ENCODE results near the gene TTC23. TPM values are rescaled to one million over a fixed set of nuclear protein-coding genes. Genes with fewer than 3 reads are reported as not detected.

TTC23 gene
- total and polyA plus RNA-seq, 9 of the 15 experiments (the other 6 are each of a cell fraction or from before 2014, with no cell fraction given) = 0.41 to 4.5 (median 2.5) TPM

- TF ChIP-seq ZNF398 (CRISPR knock-in tag; IDR thresholded peaks at IDR 0.05) = no peak
- TF ChIP-seq DIDO1 (tag; IDR thresholded peaks at IDR 0.05; ENCODE audit: low read depth) = no peak
- TF ChIP-seq ZFP91 (CRISPR knock-in tag; IDR thresholded peaks at IDR 0.05) = no peak
- TF ChIP-seq RBFOX2 (IDR thresholded peaks at IDR 0.05; ENCODE audit: low read depth, low read length) = no peak
- no peak for TF ChIP-seq ZC3H11A (IDR thresholded peaks at IDR 0.05; ENCODE audit: low read depth, low read length)
- no peak for TF ChIP-seq MEF2D (tag; conservative IDR thresholded peaks at IDR 0.05; ENCODE audit: low read depth)
- no peak for TF ChIP-seq TARDBP (IDR thresholded peaks at IDR 0.05)
- no peak for TF ChIP-seq NFRKB (IDR thresholded peaks at IDR 0.05; ENCODE audit: low read depth)
- TF ChIP-seq ZNF23 (CRISPR knock-in tag; IDR thresholded peaks at IDR 0.05) = no peak
- TF ChIP-seq NR1H2 (CRISPR knock-in tag; IDR thresholded peaks at IDR 0.05) = no peak
- TF ChIP-seq MGA (IDR thresholded peaks at IDR 0.05) = no peak
- TF ChIP-seq KAT7 (CRISPR knock-in tag; IDR thresholded peaks at IDR 0.05; ENCODE audit: borderline replicate concordance) = no peak
These were observed 10.5 kb downstream of the TTC23 start (continued) for GRCh38 chr15:99238849-99239248.

Measured in K562 (cell line).